ENCODE data around the gene CARMIL1. TPM values are rescaled to one million over a fixed set of nuclear protein-coding genes. Genes with fewer than 3 reads are reported as not detected.

The CARMIL1 gene
- total RNA-seq, 1 donor from 2014 or later, result 11.8 TPM

DNA sequence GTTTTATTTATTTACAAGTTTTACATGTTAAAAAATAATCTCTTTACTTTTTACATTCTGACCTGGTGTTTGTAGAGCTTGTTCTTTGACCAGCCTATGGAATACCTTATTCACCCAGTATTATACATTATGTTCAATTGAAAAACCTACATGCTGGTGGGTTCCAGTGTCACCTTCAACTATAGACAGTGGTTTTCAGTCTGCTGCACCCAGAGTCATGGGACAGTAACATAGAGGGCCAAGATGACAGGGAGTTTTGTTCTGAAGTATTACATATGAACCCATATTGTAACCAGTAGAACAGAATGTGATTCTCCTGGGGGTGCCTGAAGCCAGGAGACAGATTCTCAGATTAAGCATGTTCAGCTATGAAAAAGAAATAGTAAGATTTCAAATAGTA, 233.4 kb downstream of the CARMIL1 start:
- H3K27me3 Mint-ChIP-seq, result no peaks in the 10 kb centered on the region
- no peaks in the 10 kb centered on the region for H3K9me3 Mint-ChIP-seq
- no peaks in the 10 kb centered on the region for H3K4me1 Mint-ChIP-seq (ENCODE audit: unreplicated experiment)
- no peak overlapping the region for H3K4me3 Mint-ChIP-seq
- DNase-seq (ENCODE audit: extremely low spot score, unreplicated experiment), result no peak
- no peak overlapping the region for H3K27ac Mint-ChIP-seq
- TF ChIP-seq, protein P1, sequence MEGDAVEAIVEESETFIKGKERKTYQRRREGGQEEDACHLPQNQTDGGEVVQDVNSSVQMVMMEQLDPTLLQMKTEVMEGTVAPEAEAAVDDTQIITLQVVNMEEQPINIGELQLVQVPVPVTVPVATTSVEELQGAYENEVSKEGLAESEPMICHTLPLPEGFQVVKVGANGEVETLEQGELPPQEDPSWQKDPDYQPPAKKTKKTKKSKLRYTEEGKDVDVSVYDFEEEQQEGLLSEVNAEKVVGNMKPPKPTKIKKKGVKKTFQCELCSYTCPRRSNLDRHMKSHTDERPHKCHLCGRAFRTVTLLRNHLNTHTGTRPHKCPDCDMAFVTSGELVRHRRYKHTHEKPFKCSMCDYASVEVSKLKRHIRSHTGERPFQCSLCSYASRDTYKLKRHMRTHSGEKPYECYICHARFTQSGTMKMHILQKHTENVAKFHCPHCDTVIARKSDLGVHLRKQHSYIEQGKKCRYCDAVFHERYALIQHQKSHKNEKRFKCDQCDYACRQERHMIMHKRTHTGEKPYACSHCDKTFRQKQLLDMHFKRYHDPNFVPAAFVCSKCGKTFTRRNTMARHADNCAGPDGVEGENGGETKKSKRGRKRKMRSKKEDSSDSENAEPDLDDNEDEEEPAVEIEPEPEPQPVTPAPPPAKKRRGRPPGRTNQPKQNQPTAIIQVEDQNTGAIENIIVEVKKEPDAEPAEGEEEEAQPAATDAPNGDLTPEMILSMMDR (conservative IDR thresholded peaks at IDR 0.05), result no peak
- no peaks in the 10 kb centered on the region for H3K36me3 Mint-ChIP-seq

DNA sequence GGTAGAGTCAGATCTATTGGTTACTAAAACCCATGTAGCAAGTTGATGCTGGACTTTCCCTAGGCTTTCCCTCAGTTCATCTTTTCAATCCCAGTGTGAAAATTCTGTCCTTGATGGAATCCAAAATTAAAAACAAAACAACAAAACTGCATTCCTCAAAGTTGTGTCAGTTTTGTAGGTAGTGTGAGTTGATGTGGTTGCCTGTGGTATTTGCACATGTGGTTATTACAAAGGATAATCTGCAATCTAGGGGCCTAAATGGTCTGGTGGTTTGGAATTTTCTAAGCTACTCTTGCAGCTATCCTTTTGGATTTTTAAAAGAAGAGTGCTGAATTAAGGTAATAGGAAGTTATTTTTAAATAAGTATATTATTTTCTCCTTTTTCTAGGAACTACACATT, 240.7 kb downstream of the CARMIL1 start:
- Mint-ChIP-seq H3K36me3 (peaks cover 12% of the 10 kb centered on the region), H3K4me3 (no peak overlapping the region), H3K27me3 (no peaks in the 10 kb centered on the region), H3K4me1 (ENCODE audit: unreplicated experiment) (peaks cover 6% of the 10 kb centered on the region), H3K9me3 (no peaks in the 10 kb centered on the region), H3K27ac (no peak overlapping the region)
- TF ChIP-seq, protein P1 (conservative IDR thresholded peaks at IDR 0.05), result no peak
- no peak for DNase-seq (ENCODE audit: extremely low spot score, unreplicated experiment)

DNA sequence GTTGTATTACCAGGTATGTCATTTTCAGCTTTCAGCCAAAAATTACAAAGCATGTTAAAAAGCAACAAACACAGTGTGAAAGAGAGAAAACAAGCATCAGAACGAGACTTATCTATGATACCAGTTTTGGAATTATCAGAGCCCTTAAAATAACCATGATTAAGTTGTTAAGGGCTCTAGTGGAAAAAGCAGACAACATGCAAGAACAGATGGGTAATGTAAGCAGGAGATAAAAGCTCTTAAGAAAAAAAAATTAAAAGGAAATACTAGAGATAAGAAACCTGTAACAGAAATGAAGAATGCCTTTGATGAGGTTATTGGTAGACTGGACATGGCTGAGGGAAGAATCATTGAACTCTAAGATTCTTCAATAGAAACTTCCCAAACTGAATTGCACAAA, 245.4 kb downstream of the CARMIL1 start:
- TF ChIP-seq, protein P1 (conservative IDR thresholded peaks at IDR 0.05), result no peak
- no peaks in the 10 kb centered on the region for H3K27me3 Mint-ChIP-seq
- H3K36me3 Mint-ChIP-seq, result peaks cover 16% of the 10 kb centered on the region
- peaks cover 4% of the 10 kb centered on the region for H3K9me3 Mint-ChIP-seq
- no peak overlapping the region for H3K4me3 Mint-ChIP-seq
- no peak for DNase-seq (ENCODE audit: extremely low spot score, unreplicated experiment)
- H3K4me1 Mint-ChIP-seq (ENCODE audit: unreplicated experiment), result no peaks in the 10 kb centered on the region
- no peak overlapping the region for H3K27ac Mint-ChIP-seq

DNA sequence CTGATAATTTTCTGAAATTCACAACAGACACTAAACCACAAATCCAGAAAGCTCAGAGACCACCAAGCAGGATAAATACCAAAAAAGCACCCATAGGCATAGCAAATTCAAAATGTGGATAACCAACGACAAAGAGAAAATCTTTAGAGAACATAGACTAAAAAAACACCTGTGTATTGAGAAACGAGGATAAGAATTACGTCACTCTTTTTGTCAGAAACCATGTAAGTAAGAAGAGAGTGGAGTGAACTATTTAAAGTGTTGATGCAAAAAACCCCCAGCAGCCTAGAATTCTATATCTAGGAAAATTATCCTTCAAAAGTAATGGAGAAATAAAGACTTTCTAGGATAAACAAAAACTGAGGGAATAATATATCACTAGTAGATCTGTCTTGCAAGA, 245.9 kb downstream of the CARMIL1 start:
- no peak overlapping the region for H3K27ac Mint-ChIP-seq
- H3K4me3 Mint-ChIP-seq, result no peak overlapping the region
- no peak for DNase-seq (ENCODE audit: extremely low spot score, unreplicated experiment)
- TF ChIP-seq, protein P1 (conservative IDR thresholded peaks at IDR 0.05), result no peak
- H3K9me3 Mint-ChIP-seq, result peaks cover 4% of the 10 kb centered on the region
- H3K27me3 Mint-ChIP-seq, result no peaks in the 10 kb centered on the region
- H3K36me3 Mint-ChIP-seq, result peaks cover 16% of the 10 kb centered on the region
- no peaks in the 10 kb centered on the region for H3K4me1 Mint-ChIP-seq (ENCODE audit: unreplicated experiment)

DNA sequence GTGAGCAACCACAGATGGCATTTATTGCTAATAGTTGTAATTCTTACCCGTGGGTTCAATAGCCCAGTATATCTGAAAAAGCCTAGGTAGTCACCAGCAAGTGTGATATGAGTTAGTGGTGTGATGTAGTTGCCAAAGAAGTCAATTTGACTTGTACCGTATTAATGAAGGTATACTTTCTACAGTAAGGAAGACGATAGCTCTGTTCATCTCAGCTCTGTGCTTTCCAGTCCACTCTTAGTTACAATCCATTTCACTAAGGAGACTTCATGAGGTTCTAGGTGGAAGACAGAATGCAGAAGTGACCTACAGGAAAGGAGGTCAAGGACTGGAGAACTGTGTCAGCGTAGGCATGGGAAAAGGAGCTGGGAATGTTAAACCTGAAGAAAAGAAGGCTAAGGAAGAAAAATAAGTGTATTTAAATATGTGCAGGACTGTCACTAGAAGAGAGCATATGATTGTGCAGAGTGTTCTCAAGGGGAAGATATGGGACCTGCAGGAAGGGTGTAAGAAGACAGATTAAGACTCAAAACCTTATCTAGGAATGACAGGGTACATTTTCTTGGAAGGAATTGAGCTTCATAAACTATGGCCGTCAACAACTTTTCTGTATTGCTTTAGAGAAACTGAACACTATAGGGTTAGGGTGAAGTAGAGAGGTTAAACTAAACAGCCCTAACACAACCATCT, 255.9 kb downstream of the CARMIL1 start:
- Mint-ChIP-seq H3K36me3 (peaks cover 3% of the 10 kb centered on the region), H3K9me3 (no peaks in the 10 kb centered on the region), H3K27me3 (no peaks in the 10 kb centered on the region), H3K4me3 (no peak overlapping the region), H3K27ac (no peak overlapping the region), H3K4me1 (ENCODE audit: unreplicated experiment) (no peaks in the 10 kb centered on the region)
- no peak for DNase-seq (ENCODE audit: extremely low spot score, unreplicated experiment)
- TF ChIP-seq, protein P1 (conservative IDR thresholded peaks at IDR 0.05), result no peak

Data from type B pancreatic cell (in vitro differentiated cells).